Adipose tissue (tissue), 3 donors: ENCODE data around the gene FCN1. TPM values are rescaled to one million over a fixed set of nuclear protein-coding genes. Genes with fewer than 3 reads are reported as not detected.
"Not testable (repeated sequence)": the region's sequence is repeated elsewhere in the genome, so short reads cannot be mapped to it uniquely, and the experiment has no call there.

Experiments
- H3K27ac ChIP-seq: one replicate; pipeline ENCODE4 v1.5.1; 2013; ENCODE audit warnings: low read depth, low read length
- WGBS, 3 donors: extraction: QIAGEN DNeasy Blood & Tissue Kit; methylation state at CpG; one replicate each; pipeline ENCODE4 v1.1.7; 2013; 5-methylcytosine and 5-hydroxymethylcytosine counted together
- polyA plus RNA-seq, 3 donors: library from polyadenylated mRNA; stranded (reverse); fragments of 200-250 nt; gene quantifications; one replicate each; pipeline ENCODE4 v1.2.3, GENCODE V29; 2013
- donor health status: healthy with polysubstance abuse.
- donor health status: Bipolar disorder and iron deficiency.
- donor health status: healthy.

Gene FCN1
- polyA plus RNA-seq, 3 donors = 1.7 to 43.4 (median 7.0) TPM

DNA sequence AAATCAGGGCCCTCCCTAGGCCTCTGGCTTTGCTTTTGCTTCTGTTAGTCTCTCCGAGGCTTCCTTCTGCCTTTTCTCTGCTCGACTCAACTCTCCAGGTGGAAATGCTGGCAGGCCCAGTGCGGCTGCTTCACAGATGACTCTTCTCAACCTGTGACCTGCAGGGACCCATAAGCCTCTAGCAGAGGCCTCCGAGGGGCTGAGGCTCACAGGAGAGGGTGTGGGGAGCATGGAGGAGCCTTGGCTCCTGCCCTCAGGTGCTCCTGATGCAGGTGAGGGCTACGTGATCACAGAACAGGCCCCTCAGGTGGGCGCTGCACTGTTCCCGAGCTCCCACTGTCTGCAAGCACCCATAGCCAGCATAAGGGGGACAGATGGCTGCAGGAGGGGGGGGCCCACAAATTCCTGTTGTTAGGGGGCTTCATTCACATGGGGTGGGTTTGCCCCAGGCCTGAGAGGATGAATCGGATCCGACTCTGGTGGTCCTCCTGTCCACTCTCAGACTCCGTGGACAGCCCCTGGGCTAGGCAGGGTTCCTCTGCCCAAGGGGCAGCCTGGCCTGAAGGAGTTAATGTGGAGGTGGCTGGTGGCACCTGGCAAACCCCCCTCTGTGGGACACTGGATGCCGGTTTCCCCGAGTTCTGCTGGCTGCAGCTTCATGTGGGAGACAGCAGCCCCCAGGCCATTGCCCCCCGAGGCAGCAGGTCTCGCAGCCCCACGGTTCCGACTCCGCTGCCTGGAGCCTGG lies 48.0 kb downstream of the FCN1 start:
- WGBS, 3 donors = 79 to 89% (median 89%) methylated on average over 17 of the region's 17 CpGs
- H3K27ac ChIP-seq = no peak overlapping the region

DNA sequence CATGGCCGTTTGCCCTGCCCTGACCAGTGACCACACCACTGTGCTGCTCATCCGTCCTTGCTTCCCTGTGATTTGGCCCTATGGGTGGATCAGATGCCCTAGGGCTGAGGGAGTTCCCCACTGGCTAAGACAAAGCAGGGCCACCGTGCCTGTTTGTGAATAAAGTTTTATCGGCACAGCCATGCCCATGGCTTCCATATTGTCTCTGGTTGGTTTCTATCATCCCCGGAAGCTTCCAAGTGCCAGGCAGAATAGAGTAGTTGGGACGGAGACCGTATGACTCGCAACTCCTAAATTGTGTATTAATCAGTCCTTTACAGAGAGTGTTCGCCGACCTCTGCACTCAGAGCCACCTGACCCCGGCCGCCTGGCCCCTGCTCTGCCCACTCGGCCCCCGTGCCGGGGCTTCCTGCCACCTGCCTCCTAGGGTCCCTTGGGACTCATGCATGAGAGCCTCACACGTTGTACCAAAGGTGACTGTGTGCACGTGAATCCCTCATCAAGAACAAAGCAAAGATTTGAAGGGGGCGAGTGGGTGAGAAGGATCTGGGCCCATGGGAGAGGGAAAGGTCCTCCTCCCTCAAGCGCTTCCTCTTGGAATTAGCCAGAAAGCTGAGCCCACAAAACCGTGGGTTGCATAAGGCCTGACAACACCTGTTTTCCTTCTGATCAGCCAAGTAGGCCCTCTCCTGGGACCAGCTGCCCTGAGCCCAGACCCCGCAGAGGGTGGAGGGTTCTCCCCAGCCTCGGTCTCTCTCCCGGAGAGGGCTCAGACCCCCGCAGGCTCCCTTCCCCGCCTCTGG lies 48.8 kb downstream of the FCN1 start:
- H3K27ac ChIP-seq = no peak overlapping the region
- 81 to 90% (median 85%) methylated on average over 25 of the region's 25 CpGs for WGBS, 3 donors

DNA sequence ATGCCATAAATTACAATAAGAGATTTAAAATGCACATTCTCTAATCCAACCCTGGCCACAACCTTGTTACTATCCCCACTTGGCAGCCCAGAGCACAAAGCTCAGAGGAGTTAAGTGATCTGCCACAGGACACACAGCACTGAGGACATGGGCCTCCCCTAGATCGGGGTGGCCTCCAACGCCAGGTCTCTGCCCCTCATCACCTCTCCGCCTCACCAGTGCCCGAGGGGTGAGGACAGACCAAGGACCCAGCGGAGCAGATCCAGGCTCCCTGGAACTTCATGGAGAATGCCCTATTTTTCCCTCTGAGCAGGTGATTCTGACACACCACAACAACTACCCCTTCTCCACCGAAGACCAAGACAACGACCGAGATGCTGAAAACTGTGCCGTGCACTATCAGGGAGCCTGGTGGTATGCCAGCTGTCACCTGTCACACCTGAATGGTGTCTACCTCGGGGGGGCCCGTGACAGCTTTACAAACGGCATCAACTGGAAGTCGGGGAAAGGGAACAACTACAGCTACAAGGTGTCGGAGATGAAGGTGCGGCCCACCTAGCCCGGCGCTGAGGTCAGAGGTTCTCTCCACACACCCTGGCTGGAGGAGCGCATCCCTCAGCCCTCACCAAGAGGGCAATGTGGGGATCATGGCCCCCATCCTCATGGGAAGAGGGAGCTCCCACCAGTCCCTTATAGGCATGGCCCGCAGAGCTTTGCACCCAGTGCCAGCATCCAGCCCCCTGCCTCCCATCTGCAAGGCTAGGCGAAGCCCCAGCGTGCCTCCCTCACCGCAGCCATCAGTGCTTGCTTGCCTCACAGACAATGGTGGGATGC lies 49.6 kb downstream of the FCN1 start:
- WGBS, 3 donors = 87 to 94% (median 94%) methylated on average over 22 of the region's 22 CpGs
- H3K27ac ChIP-seq = no peak overlapping the region

DNA sequence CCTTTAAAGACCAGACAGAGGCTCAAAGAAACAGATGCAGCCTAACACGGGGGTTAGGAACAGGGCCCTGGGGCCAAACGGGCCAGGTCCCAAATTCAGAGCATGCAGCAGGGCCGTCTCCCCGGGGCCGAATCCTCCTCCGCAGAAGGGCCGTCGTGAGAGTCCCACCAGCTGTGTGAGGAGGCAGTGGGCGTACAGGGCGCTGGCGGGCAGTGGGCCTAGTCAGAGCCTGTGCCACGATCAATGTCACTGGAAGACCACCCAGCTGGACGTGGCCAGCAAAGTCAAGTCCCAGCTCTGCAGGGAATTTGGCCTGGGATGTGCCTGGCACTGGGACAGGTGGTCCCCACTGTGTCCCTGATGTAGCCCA lies 52.9 kb downstream of the FCN1 start:
- H3K27ac ChIP-seq = no peak overlapping the region
- WGBS, 3 donors = 84 to 90% (median 90%) methylated on average over 13 of the region's 13 CpGs

DNA sequence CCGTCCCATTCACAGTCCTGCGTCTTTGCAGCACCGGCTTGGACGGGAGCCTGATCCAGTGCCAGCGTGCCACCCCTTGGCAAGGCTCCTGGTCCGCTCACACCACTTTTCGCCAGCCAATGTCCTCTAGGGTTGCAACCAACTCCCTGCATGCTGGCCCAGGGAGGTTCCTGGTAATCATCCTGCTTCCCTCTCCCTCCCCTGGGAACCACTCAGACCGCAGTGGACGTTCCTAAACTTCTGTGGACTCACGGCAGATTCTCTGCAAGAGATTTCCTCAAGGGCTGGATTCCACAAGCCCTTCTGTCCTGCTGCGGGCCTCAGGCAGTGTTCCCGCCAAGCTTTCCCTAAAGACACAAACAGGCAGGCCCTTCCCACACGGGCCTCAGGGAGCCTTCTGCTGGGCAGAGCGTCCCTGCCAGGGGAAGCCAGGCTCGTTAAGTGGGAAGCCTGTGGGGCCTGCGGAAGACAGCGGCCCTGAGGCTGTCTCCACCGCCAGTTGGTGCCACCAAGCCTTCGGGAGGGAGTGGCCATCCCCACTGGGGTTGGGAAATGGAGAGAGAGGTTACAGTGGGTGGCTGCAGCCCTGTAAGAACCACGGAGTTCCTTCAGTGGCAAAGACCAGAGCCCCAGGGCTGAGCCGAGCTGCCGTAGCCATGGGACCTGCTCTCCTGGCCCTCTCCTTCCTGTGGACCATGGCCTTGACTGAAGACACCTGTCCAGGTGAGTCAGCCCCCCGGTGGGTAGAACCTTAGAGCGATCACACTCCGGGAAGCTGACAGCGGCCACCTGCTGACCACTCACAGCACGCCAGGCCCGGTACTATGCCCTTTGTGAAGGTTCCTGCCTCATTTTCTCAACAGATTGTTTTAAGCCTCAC lies 53.5 kb downstream of the FCN1 start:
- no peak overlapping the region for H3K27ac ChIP-seq
- 59 to 73% (median 66%) methylated on average over 28 of the region's 28 CpGs for WGBS, 3 donors

DNA sequence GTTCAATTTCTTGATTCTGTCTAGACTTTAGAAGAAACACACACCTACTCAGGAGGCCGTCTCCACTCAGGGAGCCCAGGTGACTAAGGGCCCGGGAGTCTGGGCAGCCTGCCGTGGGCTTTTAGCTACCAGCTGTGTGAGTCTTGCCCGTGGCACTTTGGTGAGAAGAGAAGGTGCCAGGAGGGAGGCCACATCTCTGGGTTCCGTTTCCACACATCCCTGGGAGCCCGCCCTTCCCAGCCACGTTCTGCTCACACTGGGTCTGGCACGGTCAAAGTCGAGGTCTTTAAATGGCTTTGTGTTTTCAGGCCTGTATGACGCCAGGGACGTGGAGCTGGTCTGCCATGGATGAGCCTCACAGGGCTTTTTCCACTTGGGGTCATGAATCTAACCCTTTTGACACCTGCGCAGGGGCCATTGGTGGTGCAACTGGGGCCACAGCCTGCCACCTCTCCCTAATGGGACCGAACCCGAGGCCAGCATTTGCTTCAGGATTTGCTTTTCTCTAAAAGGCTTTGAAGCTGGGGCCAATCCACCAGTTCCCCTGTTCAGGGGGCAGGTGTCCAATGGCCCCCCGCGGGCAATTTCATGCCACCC lies 54.3 kb downstream of the FCN1 start:
- 86 to 91% (median 87%) methylated on average over 16 of the region's 16 CpGs for WGBS, 3 donors
- H3K27ac ChIP-seq = no peak overlapping the region

DNA sequence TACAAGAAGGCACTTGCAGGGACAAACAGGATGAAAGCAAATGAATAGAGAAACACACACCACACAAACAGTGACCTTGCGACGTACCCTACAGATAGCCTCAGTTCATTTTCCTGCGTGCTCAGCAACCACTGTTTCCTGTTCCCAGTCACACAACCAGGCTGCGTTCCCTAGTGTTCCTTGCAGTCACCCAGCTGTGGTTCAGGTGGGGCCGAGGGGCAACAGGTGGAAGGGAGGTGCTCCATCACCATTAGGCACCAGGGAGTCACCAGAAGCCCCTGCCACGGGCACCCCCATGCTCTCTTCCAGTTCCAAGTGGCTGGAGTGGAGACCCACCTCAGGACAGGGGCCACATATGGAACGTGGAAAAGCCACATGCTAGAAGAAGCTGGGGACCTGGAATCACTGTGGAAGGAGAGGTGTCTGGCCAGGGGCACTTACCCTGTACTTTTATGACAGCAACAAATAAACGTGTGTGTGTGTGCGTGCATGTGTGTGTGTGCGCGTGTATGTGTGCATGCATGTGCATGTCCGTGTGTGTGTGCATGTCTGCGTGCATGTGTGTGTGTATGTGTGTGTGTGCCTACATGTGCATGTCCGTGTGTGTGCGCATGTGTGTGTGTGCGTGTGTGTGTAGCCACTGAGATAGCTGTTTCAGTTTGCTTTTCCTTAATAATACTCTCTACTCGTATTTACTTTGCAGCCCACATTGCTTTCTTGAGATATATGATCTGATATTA lies 55.9 kb downstream of the FCN1 start:
- no peak overlapping the region for H3K27ac ChIP-seq
- WGBS, 3 donors = 81 to 84% (median 83%) methylated on average over 17 of the region's 17 CpGs

DNA sequence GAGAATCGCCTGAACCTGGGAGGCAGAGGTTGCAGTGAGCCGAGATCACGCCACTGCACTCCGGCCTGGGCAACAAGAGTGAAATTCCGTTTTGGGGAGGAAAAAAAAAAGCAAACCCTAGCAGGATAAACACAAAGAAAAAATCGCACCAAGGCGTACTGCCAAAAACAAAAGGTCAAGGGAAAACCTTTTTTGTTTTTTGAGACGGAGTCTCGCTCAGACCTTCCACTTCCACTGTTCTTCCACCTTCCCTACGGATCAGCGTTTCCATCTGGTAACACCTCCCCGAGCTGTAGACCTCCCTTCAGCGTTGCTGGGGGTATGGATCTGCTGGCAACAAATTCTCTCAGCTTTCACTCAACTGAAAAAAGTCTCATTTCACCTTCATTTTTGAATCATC lies 57.2 kb downstream of the FCN1 start:
- 69 to 80% (median 77%) methylated on average over 13 of the region's 13 CpGs for WGBS, 3 donors
- H3K27ac ChIP-seq = no peak overlapping the region

DNA sequence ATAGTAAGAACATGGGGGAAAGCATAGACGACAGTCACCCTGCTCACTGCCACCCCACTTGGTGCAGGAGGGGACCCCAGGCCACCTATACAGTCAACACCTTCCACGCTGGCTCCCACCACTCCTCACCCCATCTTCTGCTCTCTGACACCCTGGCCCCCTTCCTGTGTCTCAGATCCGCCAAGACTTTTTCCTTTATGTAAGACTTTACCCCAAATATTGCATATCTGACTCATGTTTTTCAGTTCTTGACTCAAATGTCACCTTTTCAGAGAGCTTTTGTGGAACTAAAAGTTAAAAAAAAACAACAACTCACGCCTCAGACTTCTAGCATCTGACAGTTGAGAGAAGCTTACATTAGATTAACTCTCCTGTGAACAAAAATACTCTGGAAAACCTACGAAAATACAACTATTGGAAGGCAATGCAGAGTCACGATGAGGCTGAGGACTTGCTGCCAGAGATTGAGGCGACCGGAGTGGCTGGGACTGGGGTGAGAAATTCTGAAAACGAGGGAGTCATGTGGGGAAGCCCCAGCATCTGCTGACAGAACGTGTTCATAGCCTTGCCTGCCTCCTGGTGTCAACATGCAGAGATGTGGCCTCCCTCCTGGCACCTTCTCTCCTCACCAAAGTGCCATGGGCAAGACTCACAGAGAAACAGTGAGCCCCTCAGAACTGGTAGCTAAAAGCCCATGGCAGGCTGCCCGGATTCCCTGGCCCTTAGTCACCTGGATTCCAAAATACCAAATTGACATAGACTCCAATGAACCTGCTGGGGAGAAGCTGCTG lies 59.5 kb downstream of the FCN1 start:
- no peak overlapping the region for H3K27ac ChIP-seq
- 56 to 74% (median 67%) methylated on average over 11 of the region's 11 CpGs for WGBS, 3 donors

DNA sequence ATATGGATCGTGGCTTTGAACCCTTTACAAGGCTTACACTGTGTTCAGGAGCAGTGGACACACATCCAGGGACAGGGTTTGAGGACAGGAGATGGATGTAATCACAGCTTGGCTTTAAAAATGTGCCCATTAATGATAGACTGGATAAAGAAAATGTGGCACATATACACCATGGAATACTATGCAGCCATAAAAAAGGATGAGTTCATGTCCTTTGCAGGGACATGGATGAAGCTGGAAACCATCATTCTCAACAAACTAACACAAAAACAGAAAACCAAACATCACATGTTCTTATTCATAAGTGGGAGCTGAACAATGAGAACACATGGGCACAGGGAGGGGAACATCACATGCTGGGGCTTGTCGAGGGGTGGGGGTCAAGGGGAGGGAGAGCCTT lies 60.3 kb downstream of the FCN1 start:
- 80 to 99% (median 92%) methylated on average over 2 of the region's 2 CpGs for WGBS, 3 donors
- H3K27ac ChIP-seq = not testable (repeated sequence)

DNA sequence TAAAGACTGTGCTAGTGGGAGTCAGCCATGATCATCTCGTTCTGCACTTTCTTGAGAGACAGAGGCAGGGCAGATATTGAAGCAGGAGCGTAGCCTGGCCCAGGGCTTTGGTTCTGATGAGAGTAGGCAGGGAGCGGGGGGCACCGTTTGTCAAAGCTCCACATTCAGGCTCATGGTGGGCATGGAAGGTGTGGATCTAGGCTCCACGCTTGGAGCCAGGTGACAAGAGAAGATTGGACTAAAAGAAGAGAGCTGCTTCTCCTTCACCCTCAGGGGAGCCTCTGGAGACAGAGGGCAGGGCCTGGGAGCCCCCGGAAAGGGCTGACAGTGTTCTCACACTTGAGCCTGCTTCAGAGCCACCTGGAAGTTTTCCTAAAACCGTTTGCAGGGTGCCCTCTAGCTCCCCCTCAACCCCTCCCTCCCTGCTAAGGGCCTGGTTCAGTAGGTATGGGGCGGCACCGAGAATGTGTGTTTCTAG lies 61.8 kb downstream of the FCN1 start:
- H3K27ac ChIP-seq = no peak overlapping the region
- WGBS, 3 donors = 73 to 84% (median 79%) methylated on average over 9 of the region's 9 CpGs

Other genes starting within 250 kb of the FCN1 start
- 1 to 10 TPM in 2 of 3 donors, under 1 TPM in 1; 0.84 to 4.1 (median 3.1) TPM for gene FCN2, start 37.1 kb downstream of the FCN1 start, polyA plus RNA-seq
- 10 to 100 TPM in 2 of 3 donors, 1 to 10 TPM in 1; 6.5 to 24.8 (median 15.2) TPM for gene OLFM1, start 169.8 kb upstream of the FCN1 start, polyA plus RNA-seq